K562 (cell line): ENCODE measurements around the gene SOD1. TPM values are rescaled to one million over a fixed set of nuclear protein-coding genes. Genes with fewer than 3 reads are reported as not detected.

ENCODE experiments used
- ATAC-seq: fragments of 200-7000 bp; cut with Tn5 transposase; 3 replicates; pipeline ENCODE4 v1.9.1; 2020; ENCODE audit warnings: moderate library complexity
- BruUV-seq: library from RNA; stranded (reverse); fragments of 400-500 nt; replicated peaks from 2 replicates; lab custom pipeline; 2021; lab: Mats Ljungman, UMichigan
- CTCF ChIA-PET: fragments of 300-600 bp; formaldehyde crosslinking; extraction: SDS; loops from one replicate; lab custom pipeline; 2021; ENCODE audit warnings: low intra/inter-chr PET ratio; lab: Yijun Ruan, JAX
- POLR2A ChIA-PET: fragments of 300-600, 350-650 bp; sonication (Branson Sonifier 250); formaldehyde crosslinking; extraction: SDS; loops from one replicate; lab custom pipeline; 2021; ENCODE audit warnings: antibody characterized with exemption, inconsistent platforms; lab: Yijun Ruan, JAX
- DNase-seq, 4 experiments: peaks; one replicate each; pipeline versions ENCODE4 v3.0.0 to v3.0.0-alpha.2; 2011 to 2018; ENCODE audit warnings: low spot score in 3 of 4, mixed read lengths in 3 of 4; ENCODE audit errors: extremely low read depth in 1 of 4
- FAIRE-seq: peaks from 2 replicates; lab custom pipeline; 2011; peaks lifted over from hg19 to GRCh38; lab: Jason Lieb, UNC
- H2AFZ ChIP-seq: 2 replicates; pipeline ENCODE4 v1.6.0; 2011; ENCODE audit warnings: low read depth, low read length, control low read depth, inconsistent platforms
- H3K27ac ChIP-seq: fragments of 200-600 bp; 3 replicates; pipeline ENCODE4 v1.8.0; 2011; ENCODE audit warnings: low read depth, mild to moderate bottlenecking, control low read depth, inconsistent platforms, low read length, moderate library complexity, mixed read lengths; ENCODE audit errors: extremely low read depth
- H3K27me3 ChIP-seq, 2 experiments: fragments of 300-600 bp in 1 of 2; 2 replicates in 1 of 2; 3 replicates in 1 of 2; pipeline versions ENCODE4 v1.6.0 to v1.8.0; 2011; ENCODE audit warnings: inconsistent platforms in 2 of 2, low read length in 2 of 2, mild to moderate bottlenecking in 1 of 2, mixed read lengths in 1 of 2, moderate library complexity in 1 of 2; ENCODE audit not compliant: control insufficient read depth in 2 of 2, insufficient read depth in 2 of 2
- H3K36me3 ChIP-seq: fragments of 300-600 bp; 3 replicates; pipeline ENCODE4 v1.8.0; 2011; ENCODE audit warnings: mild to moderate bottlenecking, low read length, inconsistent platforms; ENCODE audit not compliant: control insufficient read depth, insufficient read depth
- H3K4me1 ChIP-seq, 2 experiments: fragments of 200-600 bp in 1 of 2; replicated peaks in 1 of 2; 2 replicates in 1 of 2; 3 replicates in 1 of 2; pipeline versions ENCODE4 v1.5.1 to v1.8.0; 2011; ENCODE audit warnings: inconsistent platforms in 2 of 2, low read length in 2 of 2, mild to moderate bottlenecking in 1 of 2, mixed read lengths in 1 of 2, moderate library complexity in 1 of 2; ENCODE audit not compliant: control insufficient read depth in 2 of 2, insufficient read depth in 2 of 2
- H3K4me2 ChIP-seq: 2 replicates; pipeline ENCODE4 v1.6.1; 2011; ENCODE audit warnings: low read length, control low read depth, inconsistent platforms, mixed read lengths; ENCODE audit not compliant: insufficient read depth
- H3K4me3 ChIP-seq: fragments of 200-600 bp; sonication (generic), shearing (Covaris generic); 2 replicates; pipeline ENCODE4 v1.5.1; 2016; ENCODE audit warnings: control low read depth, inconsistent platforms
- H3K79me2 ChIP-seq: fragments of 200-600 bp; 3 replicates; pipeline ENCODE4 v1.8.0; 2011; ENCODE audit warnings: low read length, inconsistent platforms; ENCODE audit not compliant: control insufficient read depth, insufficient read depth
- H3K9ac ChIP-seq, 2 experiments: 2 replicates each; pipeline versions ENCODE4 v1.6.0 to v1.6.1; 2011; ENCODE audit warnings: low read depth in 2 of 2, low read length in 2 of 2, control low read depth in 1 of 2, inconsistent platforms in 1 of 2, mild to moderate bottlenecking in 1 of 2, mixed read lengths in 1 of 2; ENCODE audit not compliant: insufficient read depth in 1 of 2
- H3K9me1 ChIP-seq: one replicate; pipeline ENCODE4 v1.6.0; 2011; ENCODE audit warnings: inconsistent platforms, mild to moderate bottlenecking, low read length, moderate library complexity; ENCODE audit not compliant: control insufficient read depth, insufficient read depth
- H3K9me3 ChIP-seq: replicated peaks from 2 replicates; pipeline ENCODE4 v1.5.1; 2011; ENCODE audit warnings: low read depth, low read length, inconsistent platforms; ENCODE audit not compliant: control insufficient read depth, insufficient read depth
- H4K20me1 ChIP-seq: replicated peaks from 2 replicates; pipeline ENCODE4 v1.6.1; 2011; ENCODE audit warnings: low read length, inconsistent platforms, mixed read lengths; ENCODE audit not compliant: control insufficient read depth, insufficient read depth
- CREM ChIP-seq: IDR thresholded peaks from 2 replicates; pipeline ENCODE4 v1.6.1; 2014; ENCODE audit warnings: antibody characterized with exemption, low read depth
- MCM2 ChIP-seq: fragments of 450-650 bp; IDR thresholded peaks from 2 replicates; pipeline ENCODE4 v1.6.1; 2017; ENCODE audit warnings: low read depth, mild to moderate bottlenecking
- NFIC ChIP-seq: fragments of 450-650 bp; IDR thresholded peaks from 2 replicates; pipeline ENCODE4 v1.6.1; 2017; ENCODE audit warnings: mild to moderate bottlenecking, inconsistent platforms
- PHB ChIP-seq: fragments of 250-450 bp; sonication (Bioruptor Pico); IDR thresholded peaks from 2 replicates; pipeline ENCODE4 v1.5.0; 2021
- PHB2 ChIP-seq: fragments of 450-650 bp; IDR thresholded peaks from 2 replicates; pipeline ENCODE4 v1.6.1; 2017; ENCODE audit warnings: low read depth
- PURB ChIP-seq: sonication (generic); formaldehyde crosslinking; IDR thresholded peaks from 2 replicates; pipeline ENCODE4 v1.9.0; 2021; ENCODE audit warnings: low read depth, mild to moderate bottlenecking, missing genetic modification reagents
- SMAD2 ChIP-seq: fragments of 150-350 bp; IDR thresholded peaks from 2 replicates; pipeline ENCODE4 v1.6.1; 2014; ENCODE audit warnings: low read depth, mild to moderate bottlenecking, low read length
- ZNF165 ChIP-seq: fragments of 250-450 bp; sonication (Bioruptor Pico); IDR thresholded peaks from 2 replicates; pipeline ENCODE4 v1.4.0; 2020; ENCODE audit warnings: borderline replicate concordance
- ZNF408 ChIP-seq: fragments of 250-450 bp; sonication (Bioruptor Pico); IDR thresholded peaks from 2 replicates; pipeline ENCODE4 v1.4.0; 2020; ENCODE audit warnings: low read depth, mild to moderate bottlenecking, moderate library complexity
- WGBS: fragments of 100-300 bp; shearing (Covaris generic); methylation state at CpG from one replicate; pipeline ENCODE4 v1.1.6; 2016; ENCODE audit warnings: low coverage, mixed read lengths; ENCODE audit not compliant: insufficient coverage; ENCODE audit errors: missing lambda C conversion rate; 5-methylcytosine and 5-hydroxymethylcytosine counted together
- in situ Hi-C: fragments of 300-500 bp; cut with MboI; formaldehyde crosslinking; loops from 4 replicates; pipeline ENCODE4 v1.15.0; 2018; ENCODE audit warnings: inconsistent platforms, mixed read lengths
- intact Hi-C: fragments of 100-400 bp; cut with micrococcal nuclease; formaldehyde crosslinking; loops from 2 replicates; pipeline ENCODE4 v1.14.2; 2022
- polyA plus RNA-seq, 8 experiments: library from polyadenylated mRNA; depleted of rRNA in 4 of 8; stranded (reverse) in 5 of 8; unstranded in 3 of 8; fragments of >200 nt; fragmentation: Nextera tagmentation in 2 of 8; fragmentation: Illumina TruSeq in 1 of 8; extraction: Ambion mirVana in 2 of 8; extraction: Trizol in 1 of 8; gene quantifications; 2 replicates each; pipeline versions ENCODE4 v1.2.1 to v1.2.3, GENCODE V29; 2011 to 2014; ENCODE audit warnings: inconsistent platforms in 1 of 8, missing spikeins in 1 of 8
- total RNA-seq, 7 experiments: library from RNA; depleted of rRNA in 6 of 7; stranded (reverse); fragments of >200 nt in 6 of 7; fragmentation: Illumina TruSeq in 2 of 7; extraction: Trizol in 2 of 7; gene quantifications; 2 replicates each; pipeline versions ENCODE4 v1.2.1 to v1.2.3, GENCODE V29; 2011 to 2021; ENCODE audit warnings: low replicate concordance in 1 of 7
- TF ChIP-seq, protein P1 (sequence below), 2 experiments: fragments of 200-800 bp in 1 of 2; sonication (Bioruptor generic) in 1 of 2; sonication (generic) in 1 of 2; formaldehyde crosslinking in 1 of 2; IDR thresholded peaks in 1 of 2; conservative IDR thresholded peaks in 1 of 2; 2 replicates each; pipeline versions ENCODE4 v1.5.0 to v1.6.1; 2016 to 2020; ENCODE audit warnings: missing compliant biosample characterization in 1 of 2, missing genetic modification characterization in 1 of 2, missing genetic modification reagents in 1 of 2
- TF ChIP-seq, protein P2 (sequence below): sonication (generic); formaldehyde crosslinking; IDR thresholded peaks from 2 replicates; pipeline ENCODE4 v1.8.0; 2022; ENCODE audit warnings: mild to moderate bottlenecking, missing genetic modification reagents
- TF ChIP-seq, protein P3 (sequence below), 2 experiments: fragments of 450-650 bp in 1 of 2; sonication (generic) in 1 of 2; formaldehyde crosslinking in 1 of 2; IDR thresholded peaks in 1 of 2; conservative IDR thresholded peaks in 1 of 2; 2 replicates each; pipeline versions ENCODE4 v1.6.1 to v1.8.1; 2016 to 2023; ENCODE audit warnings: mild to moderate bottlenecking in 2 of 2, moderate library complexity in 2 of 2, inconsistent platforms in 1 of 2, missing genetic modification reagents in 1 of 2

Gene SOD1
- total and polyA plus RNA-seq, 9 of the 15 experiments (the other 6 are each of a cell fraction or from before 2014, with no cell fraction given): 452 to 1,409 (median 633) TPM

DNA sequence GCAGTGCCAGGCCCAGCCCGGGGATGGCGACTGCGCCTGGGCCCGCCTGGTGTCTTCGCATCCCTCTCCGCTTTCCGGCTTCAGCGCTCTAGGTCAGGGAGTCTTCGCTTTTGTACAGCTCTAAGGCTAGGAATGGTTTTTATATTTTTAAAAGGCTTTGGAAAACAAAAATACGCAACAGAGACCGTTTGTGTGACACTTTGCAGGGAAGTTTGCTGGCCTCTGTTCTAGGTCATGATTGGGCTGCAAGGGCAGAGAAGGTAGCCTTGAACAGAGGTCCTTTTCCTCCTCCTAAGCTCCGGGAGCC lies 719 bp downstream of the SOD1 start:
- CTCF ChIA-PET: no interaction called here
- Histone ChIP-seq H3K4me2 (peak overlapping the region; percentile 98), H3K27me3 (no peaks in the 10 kb centered on the region), H3K4me3 (peak overlapping the region; percentile 71), H3K9me3 (no peaks in the 10 kb centered on the region), H2AFZ (peak overlapping the region; percentile 37; the same call in 1 of the 2 replicates), H3K27ac (peak overlapping the region; percentile 96), H3K9ac (peak overlapping the region; percentile 90 to 100), H3K36me3 (peaks cover 40% of the 10 kb centered on the region), H3K9me1 (no peaks in the 10 kb centered on the region), H3K4me1 (peaks cover 18 to 28% of the 10 kb centered on the region in 2 experiments; a peak in 4 of 5 replicates), H4K20me1 (peaks cover 18% of the 10 kb centered on the region; the same call in 1 of the 2 replicates), H3K79me2 (peaks cover 55% of the 10 kb centered on the region)
- peak; percentile 37 for ATAC-seq
- in situ Hi-C loops: no loop called here
- no TSS peak for BruUV-seq
- intact Hi-C loops: no loop called here
- WGBS: under 1% methylated on average over 12 of the region's 12 CpGs
- POLR2A ChIA-PET: interaction anchor here (0.9 to 2.2 kb wide), 3 partner anchors 10 to 235 kb away, joined by 3 to 20 read pairs (median 3); no protein-coding TSS in a partner anchor
- no peak for FAIRE-seq
- no peak for DNase-seq
- TF ChIP-seq, protein P1, sequence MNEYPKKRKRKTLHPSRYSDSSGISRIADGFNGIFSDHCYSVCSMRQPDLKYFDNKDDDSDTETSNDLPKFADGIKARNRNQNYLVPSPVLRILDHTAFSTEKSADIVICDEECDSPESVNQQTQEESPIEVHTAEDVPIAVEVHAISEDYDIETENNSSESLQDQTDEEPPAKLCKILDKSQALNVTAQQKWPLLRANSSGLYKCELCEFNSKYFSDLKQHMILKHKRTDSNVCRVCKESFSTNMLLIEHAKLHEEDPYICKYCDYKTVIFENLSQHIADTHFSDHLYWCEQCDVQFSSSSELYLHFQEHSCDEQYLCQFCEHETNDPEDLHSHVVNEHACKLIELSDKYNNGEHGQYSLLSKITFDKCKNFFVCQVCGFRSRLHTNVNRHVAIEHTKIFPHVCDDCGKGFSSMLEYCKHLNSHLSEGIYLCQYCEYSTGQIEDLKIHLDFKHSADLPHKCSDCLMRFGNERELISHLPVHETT (CRISPR knock-in tag; conservative IDR thresholded peaks at IDR 0.05 in 1 of 2, IDR thresholded peaks at IDR 0.05 in 1 of 2): no peak
- TF ChIP-seq ZNF165 (CRISPR knock-in tag) (0 out of 2 replicates have a peak, but pooled peaks have one; percentile 12), MCM2 (no peak), PHB2 (no peak), PHB (CRISPR knock-in tag) (no peak), SMAD2 (no peak), PURB (no peak), ZNF408 (CRISPR knock-in tag) (0 out of 2 replicates have a peak, but pooled peaks have one; percentile 37), NFIC (peak; percentile 75), CREM (no peak)
- TF ChIP-seq, protein P2, sequence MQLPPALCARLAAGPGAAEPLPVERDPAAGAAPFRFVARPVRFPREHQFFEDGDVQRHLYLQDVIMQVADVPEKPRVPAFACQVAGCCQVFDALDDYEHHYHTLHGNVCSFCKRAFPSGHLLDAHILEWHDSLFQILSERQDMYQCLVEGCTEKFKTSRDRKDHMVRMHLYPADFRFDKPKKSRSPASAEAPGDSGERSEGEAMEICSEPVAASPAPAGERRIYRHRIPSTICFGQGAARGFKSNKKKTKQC (CRISPR knock-in tag): no peak
- TF ChIP-seq, protein P3, sequence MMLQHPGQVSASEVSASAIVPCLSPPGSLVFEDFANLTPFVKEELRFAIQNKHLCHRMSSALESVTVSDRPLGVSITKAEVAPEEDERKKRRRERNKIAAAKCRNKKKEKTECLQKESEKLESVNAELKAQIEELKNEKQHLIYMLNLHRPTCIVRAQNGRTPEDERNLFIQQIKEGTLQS (IDR thresholded peaks at IDR 0.05): no peak
- TF ChIP-seq, protein P3 (CRISPR knock-in tag; conservative IDR thresholded peaks at IDR 0.05): 0 out of 2 replicates have a peak, but pooled peaks have one; percentile 11
